Activated gamma-delta T cell (primary cell): Measurements from ENCODE around the gene RANGRF.

ENCODE experiments used
- DNase-seq: peaks from one replicate; lab custom pipeline; 2025; lab: John Stamatoyannopoulos, UW

RANGRF gene

GRCh38 chr17:8274816-8275215 is 13.7 kb upstream of the RANGRF start:
- no peak for DNase-seq

- DNase-seq, result no peak
Measured at GRCh38 chr17:8275421-8276290, 12.8 kb upstream of the RANGRF start.

DNA sequence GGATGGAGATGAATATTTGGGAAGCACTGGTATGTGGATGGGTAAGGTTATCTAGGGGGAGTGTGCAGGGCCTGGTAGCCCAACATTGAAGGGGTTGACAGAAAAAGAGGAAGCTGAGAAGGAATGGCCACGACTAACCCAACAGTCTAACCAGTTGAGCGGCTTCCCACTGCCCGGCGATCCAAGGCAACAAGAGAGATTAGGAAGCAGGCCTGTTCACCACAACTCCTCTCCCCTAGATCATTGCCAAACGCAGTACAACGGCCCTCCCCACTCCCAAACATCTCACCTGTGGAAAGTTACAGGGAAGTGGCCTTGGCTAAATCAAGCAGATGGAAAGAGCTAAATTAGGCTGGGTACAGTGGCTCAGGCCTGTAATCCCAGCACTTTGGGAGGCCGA is 11.2 kb upstream of the RANGRF start:
- no peak for DNase-seq

GRCh38 chr17:8282345-8282744 is 6.1 kb upstream of the RANGRF start:
- DNase-seq, result no peak

GRCh38 chr17:8283356-8283755 is 5.1 kb upstream of the RANGRF start:
- no peak for DNase-seq

- no peak for DNase-seq
Measured at GRCh38 chr17:8284126-8284525, 4.3 kb upstream of the RANGRF start.

DNA sequence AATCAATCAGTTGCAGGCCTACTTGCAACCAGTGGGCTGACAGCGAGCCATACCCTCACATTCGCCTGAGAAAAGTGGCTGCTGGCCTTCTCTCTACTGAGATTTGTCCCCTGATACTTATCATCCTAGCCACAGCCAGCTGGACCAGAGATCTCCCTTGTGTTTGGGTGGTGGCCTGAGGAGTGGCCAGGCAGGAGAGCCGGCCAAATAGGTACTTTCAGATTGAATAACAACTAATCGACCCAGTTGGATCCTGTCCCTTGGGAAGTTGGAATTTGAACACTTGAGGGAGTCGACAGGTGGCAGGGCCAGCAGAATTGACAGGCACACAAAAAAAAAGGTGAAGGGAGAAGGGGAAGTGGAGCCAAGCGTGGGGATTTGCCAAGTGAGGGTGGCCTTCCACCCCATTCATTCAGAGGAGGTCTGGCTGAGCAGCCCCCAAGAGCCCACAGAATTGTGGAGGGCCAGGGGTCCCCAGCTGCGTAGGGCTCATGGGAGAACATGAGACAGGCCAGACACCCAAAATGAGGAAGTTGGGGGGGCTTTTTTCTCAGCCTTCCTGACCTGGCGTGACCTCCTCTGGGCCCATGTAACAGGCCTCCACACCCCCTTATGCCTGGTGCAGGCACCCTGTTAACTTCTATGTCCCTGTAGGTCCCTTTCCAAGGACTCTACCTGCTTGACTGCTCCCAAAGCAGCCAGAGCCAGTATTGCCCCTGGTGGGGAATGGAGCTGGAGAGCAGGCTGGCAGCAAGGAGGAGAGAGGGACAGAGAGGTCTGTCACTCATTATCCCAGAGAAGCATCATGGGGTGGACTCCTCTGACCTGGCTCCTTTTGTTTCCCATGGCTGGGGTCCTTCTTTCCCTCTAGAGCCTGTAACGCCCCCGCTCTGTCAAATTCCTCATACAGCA is 2.9 kb upstream of the RANGRF start:
- no peak for DNase-seq

DNA sequence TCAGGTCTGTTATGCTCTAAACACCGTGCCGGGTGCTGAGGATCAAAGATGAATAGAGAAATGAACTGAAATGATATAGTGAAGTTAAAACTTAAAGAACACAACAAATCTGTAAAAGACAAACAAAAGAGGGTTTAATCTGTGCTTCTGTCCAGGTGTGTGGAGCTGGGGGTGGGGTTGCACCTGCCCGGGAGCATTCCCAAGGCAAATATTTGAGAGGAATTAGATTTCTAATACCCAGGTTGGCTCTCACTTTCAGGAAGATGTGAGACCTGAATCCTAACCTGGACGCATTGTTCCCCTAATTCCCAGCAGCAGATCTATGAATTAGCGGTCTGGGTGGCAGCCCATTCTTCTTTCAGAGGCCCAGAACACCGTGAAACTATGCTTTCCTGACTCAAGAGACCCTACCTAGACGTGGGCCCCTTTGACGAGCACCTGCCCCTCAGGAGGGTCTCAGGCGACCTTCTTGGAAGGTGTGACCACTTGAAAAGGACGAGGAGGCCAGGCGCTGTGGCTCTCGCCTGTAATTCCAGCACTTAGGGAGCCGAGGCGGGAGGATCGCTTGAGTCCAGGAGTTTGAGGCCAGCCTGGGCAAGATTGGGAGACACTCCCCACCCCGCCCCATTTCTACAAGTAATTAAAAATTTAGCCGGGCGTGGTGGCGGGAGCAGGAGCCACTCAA is 677 bp upstream of the RANGRF start:
- DNase-seq, result no peak

GRCh38 chr17:8289103-8289397 is 580 bp downstream of the RANGRF start:
- DNase-seq, result no peak

DNA sequence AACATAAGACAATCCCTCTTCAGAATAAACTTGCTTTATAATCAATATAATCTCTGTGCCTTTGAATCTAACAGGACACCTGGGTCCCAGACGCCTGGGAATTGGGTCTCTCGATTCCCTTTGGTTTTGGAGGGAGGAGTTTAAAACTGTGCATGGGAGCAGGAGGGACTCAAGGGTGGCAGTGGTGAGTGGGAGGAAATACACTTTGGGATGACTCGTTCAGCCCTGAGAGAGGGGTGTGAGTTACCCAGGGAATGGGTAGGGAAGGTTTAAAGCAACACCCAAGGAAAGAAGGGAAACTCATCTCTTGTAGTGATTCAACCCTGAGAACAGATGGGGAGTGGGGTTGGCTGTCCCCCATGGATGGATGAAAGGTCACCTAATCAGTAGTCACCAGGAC is 1.6 kb downstream of the RANGRF start:
- DNase-seq, result no peak

GRCh38 chr17:8292639-8293395 is 4.3 kb downstream of the RANGRF start:
- no peak for DNase-seq

DNA sequence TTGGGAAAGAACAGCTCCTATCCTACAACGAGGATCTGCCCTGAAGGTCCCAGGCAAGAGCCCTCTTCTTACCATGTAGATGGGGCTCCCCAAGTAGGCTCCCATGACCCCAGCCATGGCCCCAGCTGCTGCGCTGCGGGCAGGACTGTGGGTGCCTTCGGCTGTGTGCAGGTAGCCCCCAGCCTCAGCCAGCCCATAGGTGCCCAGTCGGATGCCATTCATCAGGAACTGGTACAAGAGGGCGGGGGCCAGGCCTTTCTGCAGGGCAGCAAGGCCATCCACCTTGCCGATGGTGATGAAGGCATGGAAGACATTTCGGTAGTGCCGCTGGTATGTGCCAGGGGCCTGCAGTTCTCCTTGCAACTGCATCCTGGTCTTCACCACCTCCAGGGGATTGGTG is 5.9 kb downstream of the RANGRF start:
- DNase-seq, result no peak

GRCh38 chr17:8294814-8295316 is 6.4 kb downstream of the RANGRF start:
- no peak for DNase-seq

DNA sequence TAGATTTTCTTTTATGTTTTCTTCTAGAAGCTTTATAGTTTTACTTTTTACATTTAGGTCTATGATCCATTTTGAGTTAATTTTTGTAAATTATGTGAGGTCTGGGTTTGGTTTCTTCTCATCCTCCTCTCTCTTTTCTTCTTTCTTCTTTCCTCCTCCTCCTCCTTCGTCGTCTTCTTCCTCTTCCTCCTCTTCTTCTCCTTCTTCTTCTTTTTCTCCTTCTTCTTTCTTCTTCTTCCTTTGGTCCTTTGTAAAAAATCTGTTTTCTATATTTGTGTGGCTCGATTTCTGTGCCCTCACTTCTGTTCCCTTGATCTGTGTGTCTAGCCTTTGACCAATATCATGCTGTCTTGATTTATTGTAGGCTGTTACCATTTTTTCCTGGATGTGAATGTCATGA is 11.8 kb downstream of the RANGRF start:
- DNase-seq, result no peak

DNA sequence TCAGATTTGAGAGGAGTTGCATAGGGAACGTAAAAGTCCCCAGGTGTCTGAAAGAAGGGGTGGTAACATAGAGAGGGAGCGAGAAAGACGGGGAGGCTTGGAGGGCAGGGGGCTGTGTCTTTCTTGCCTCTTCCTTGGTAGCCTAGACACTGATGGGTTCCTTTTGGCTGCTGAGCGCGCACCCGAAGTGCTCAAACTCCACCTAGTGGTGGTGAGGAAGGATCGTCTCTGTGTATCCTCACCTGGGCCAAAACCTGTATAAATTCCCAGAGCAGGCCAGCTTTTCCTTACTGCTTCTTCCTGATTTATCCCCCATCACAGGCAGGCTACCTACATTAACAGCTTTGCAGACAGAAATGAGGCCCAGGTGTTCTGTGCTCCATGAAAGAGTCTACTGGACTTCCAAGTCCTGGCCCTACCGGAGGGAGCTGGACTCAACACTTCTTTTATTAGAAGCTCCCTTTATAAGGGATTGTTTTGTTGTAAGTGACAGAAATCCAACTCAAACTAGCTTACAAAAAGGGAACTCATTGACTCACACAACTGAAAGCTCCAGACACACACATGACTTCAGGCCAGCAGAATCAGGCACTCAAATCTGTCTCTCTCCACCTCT is 12.3 kb downstream of the RANGRF start:
- no peak for DNase-seq

GRCh38 chr17:8310601-8311123 is 22.2 kb downstream of the RANGRF start:
- no peak for DNase-seq

DNA sequence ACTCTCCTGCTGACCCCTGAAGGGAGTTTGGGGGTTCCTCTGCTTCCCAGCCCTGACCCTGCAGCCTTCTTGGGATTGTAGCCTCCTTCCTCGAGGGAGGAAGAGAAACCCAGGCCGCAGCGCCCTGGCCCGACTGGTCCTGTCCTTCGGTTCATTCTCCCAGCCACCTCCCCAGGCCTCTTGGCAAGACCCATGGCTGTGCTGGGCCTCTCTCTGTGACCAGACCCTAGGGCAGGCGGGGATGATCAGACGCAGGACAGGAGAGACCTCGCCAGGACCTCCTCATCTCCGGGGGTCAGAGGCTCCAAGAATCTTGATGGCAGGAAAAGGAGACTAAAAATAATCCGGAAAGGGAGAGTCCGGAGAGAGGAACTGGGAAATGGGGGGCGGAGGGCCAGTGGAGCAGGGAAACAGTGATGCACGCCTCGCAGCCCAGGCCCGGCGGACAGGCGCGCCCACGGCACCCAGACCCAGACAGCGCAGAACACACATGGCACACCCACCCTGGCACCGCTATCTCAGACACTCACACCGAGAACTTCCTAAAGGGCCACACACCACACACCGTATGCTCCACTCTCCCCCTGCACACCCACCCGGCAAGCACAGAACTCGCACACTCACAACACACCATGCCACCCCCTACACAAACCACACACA is 22.8 kb downstream of the RANGRF start:
- DNase-seq, result no peak

- DNase-seq, result no peak
Measured at GRCh38 chr17:8312251-8312650, 23.8 kb downstream of the RANGRF start.

DNA sequence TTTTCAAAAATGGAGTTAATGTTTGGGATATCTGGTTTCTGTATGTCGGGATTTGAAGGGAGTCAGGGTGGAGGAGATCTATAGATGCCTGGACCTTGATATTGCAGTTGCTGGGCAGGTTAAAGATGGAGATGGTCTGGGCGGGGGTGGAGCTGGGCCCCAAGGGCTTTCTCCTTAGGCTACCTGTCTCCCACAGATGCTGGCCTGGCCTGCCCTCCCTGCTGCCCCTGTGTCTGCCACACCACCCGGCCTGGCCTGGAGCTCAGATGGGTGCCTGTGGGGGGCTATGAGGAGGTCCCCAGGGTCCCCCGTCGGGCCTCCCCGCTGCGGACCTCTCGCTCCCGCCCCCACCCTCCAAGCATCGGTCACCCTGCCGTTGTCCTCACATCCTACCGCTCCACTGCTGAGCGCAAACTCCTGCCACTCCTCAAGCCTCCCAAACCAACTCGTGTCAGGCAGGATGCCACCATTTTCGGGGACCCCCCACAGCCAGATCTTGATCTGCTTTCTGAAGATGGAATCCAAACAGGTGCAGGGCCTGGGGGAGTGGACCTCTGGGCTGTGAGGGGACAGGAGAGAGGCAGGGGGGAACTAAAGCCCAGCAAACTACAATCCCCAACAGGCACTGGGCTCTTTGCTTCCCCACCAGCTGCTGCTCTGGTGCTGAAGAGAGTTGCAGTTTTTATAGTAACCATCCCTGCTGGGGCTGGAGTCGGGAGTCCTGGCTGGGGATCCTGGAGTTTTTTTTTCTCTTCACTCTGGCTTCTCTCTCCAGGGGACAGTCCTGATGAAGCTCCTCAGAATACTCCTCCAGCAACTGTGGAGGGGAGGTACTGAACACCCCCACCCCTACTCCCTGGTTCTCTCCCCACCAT is 24.5 kb downstream of the RANGRF start:
- DNase-seq, result no peak
